HK-2 (cell line): Measurements from ENCODE around the gene SPAG17.

Source experiments
- DNase-seq: peaks from one replicate; pipeline ENCODE4 v3.0.0-alpha.2; 2018; ENCODE audit not compliant: unreplicated experiment

SPAG17 gene

DNA sequence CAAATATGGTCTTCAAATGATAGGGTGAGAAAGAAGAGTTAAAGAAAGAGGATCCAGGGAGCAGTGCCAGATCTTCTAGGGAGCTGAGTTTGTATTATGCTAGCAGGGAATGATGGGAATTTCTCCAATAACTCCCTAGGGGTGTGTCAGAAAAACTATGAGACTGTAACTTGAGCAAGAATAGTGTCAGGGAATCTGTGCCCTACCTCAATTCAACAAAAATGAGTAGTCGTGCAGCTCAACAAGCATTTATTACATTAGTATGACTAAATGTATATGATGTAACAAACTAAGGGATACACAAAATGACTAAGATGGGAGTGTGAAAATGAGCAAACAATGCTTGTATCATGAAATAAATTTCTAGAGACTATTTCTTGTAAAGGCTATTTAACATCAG is 24.2 kb downstream of the SPAG17 start:
- no peak for DNase-seq

DNA sequence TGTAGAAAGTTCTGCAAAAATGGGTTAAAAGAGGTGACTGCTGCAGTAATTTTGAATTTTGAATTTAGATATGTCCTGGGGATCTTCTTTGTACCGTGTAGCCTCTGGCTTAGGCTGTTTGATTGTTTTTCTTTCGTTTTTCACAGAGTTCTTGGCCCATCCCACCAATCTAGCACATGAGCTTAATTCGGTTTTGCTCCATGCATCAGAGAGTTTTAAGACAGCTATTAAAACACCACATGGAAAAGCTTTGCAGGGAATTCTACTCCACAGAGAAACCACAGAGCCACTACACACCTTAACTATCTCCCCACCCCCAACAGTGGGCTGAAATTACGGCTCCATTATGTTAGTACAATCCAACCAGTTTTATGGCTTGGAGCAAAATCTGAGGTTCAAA is 25.5 kb downstream of the SPAG17 start:
- peak; percentile 5 for DNase-seq

DNA sequence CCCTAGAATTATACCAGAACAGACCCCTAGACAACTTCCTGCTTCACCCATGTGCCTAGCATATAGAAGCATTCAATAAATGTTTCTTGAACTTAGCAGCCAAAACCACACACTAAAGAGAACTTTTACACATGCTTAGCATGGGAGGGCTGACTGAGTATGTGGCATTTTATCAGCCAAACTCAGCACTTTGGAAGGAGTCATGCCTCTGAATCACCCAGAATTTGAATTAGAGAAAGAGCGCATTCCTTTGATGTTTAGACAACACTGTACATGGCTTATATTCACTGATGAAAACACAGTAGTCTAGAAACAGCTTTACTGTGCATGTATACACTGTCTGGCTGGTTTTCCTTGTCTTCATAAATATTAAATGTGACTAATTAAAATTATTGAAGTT is 26.1 kb downstream of the SPAG17 start:
- DNase-seq: peak; percentile 16

DNA sequence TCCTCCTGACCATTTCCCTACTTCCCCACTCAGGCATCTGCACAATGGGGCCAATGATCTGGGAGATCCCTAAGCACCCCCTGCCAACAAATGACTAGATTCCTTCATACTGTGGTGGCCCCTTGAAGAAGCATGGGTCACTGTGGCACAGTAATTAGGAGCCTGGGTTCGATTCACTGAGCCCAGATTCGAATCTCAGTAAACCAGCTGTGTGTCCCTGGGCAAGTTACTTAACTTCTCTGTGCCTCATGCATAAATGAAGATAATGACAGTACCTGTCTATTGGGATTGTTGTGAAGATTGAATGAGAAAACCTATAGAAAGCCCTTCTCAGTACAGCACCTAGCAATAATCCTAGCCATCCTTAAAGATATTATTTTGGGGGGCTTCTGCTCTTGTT is 27.5 kb downstream of the SPAG17 start:
- DNase-seq: no peak

DNA sequence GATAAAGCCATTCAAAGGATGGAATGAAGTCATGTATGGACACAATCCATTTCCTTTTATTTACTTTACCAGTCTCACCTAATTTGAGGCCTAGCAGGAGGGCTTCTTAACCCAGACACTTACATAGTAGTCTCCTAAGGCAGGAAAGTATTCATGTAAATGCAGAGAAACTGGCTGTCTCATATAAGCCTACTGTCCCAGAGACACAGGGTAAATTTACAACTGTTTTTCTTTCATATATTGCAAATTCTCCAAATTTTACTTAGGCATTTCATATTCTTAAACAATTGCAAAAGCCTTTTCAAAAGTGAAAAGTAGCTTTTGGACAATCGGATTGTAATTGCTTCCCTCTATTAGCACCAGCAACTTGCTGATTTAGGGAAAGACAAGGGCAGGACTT is 29.9 kb downstream of the SPAG17 start:
- no peak for DNase-seq

DNA sequence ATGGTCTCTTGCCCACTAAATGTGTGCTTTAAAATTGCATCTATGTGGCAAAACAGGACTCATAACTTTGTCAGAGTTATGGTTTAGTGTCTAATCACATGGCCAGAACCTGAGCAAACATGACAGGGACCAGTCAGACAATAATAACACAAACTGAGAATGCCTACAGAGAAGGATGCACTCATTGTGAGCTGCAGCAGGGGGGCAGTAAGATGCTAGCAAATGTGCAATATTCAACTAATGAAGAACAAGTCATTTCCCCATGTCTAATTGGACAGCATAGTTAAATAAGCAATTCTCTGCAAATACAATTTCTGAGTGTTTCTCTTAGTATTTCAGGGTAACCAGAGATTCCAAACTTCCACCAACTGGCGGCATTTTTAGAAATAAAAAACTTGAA is 30.8 kb downstream of the SPAG17 start:
- no peak for DNase-seq

DNA sequence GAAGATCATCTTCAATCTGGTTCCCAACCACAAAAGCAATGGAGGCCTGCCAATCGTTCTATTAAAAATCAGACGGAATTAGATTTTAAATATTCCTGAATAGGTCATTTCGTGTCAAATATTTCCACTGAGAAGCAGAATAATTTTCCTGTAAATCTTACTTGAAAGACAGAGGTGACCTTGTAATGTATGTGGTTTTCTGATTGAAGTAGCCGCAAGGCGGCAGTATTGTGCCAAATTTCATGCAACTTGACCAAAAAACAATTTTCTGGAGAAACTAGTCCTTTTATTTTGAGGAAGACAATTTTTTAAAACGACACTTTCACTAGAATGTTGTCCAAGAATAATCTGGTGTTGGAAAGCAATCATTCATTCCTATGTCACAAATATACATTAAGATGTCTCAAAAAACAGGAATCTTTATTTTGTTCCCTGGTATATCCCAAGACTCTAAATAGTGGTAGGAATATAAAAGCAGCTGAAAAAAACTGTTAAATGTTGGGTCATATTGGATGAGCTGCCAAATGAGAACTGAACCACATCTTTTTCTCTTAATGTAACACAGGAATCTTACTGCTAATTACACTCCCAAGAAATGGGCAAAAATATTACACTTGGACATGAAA is 33.6 kb downstream of the SPAG17 start:
- peak; percentile 42 for DNase-seq

DNA sequence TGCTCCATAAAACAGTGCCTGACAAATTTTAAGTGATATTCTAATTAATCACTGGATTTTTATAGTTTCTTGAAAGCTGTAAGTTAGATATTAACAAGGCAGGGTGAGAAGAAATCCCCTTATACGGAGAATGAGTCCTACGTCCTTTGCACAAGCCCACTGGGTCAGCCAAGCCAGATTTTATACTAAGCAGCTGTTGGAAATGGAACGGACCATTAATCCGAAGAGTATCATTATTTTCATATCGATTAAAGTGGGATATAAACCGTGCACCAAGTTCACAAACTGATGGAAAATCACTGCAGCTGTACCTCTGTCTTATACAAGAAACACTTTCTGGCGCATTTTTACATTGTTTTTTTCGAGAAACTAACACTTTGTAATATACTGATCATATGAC is 35.2 kb downstream of the SPAG17 start:
- DNase-seq: no peak

DNA sequence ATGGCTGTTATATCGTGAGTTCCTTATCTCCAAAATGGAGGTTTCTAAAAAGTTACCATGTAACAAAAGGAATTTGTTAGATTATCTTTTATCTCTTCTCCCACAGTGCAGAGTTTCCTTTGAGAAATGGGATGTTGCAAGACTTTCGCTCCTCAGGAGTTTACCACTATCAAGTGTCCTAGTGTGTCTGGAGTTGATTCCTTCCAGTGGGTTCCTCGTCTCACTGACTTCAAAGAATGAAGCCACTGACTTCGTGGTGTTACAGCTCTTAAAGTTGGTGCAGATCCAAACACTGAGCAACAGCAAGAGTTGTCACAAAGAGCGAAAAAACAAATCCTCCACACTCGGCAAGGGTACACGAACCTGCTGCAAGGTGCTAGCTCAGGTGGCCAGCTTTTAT is 37.0 kb downstream of the SPAG17 start:
- no peak for DNase-seq

DNA sequence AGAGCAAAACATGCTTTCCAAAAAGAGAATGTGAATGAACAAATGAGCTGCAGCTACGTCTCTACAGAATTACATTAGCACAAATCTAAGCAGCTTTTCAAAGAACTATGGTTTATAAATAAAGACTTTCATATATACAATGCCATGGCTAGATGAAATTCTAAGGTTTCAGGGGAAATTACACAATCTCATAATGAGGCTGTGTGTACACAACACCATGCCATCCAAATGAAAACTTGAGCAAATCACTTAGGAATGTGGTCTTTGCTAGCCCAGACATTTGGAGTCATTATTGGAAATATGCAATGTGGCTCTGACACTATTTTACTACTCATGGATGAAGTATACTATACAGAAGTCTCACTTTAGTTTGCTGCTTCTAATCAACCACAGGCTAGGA is 37.5 kb downstream of the SPAG17 start:
- DNase-seq: no peak

DNA sequence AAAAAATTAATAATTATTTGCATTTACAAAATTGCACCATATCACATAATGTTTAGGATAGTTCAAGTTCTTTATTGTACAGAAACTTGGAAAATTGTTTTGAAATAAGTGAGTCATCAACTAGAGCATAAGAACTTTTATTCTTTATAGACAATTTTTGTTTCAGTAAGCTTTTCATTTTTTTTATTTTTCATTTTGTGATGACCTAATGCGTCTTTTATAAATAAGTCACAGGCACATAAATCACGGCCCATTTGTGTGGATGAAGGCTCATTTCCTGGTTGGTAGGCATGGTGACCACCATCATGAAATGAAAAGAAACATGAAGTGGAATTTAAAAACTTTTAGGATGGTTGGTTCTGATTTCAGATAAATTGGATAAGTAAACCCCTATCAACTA is 39.3 kb downstream of the SPAG17 start:
- no peak for DNase-seq

DNA sequence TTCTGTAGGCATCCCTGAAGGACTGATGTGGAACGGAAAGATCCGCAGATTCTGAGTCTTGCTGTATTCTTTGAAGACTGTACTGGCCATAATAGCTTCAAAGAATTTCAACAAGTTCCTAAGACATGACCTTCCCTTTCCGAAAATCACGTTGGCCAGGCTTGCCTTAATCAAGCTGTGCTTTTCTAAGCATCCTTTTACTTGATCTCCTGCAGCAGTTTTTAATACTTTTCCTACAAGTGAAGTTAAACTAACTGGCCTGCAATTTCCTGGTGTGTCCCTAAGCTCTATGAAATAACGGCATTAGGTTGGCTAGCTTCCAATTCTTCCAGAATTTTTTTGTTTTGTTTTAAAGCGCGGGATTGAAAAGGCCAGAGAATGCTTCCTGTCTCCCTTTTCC is 40.3 kb downstream of the SPAG17 start:
- DNase-seq: no peak

DNA sequence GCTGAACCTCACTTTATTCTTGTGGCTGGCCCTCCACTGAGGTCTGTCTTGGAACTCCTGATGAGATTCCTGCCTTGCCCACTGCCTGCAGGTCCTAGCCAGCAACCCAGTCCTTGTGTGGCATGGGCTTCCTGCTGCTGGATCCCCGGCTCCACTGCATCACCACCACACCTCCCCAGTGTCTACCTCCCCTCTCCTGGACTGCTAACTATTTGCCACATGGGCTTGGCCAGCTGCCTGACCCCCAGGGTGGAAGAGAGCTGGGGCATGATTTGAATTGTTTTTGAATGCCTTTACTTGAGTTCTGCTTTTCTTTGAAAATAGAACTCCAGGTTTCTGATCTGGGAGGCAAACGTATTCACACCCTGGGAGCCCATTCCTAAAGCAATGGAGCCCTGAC is 41.2 kb downstream of the SPAG17 start:
- DNase-seq: no peak

DNA sequence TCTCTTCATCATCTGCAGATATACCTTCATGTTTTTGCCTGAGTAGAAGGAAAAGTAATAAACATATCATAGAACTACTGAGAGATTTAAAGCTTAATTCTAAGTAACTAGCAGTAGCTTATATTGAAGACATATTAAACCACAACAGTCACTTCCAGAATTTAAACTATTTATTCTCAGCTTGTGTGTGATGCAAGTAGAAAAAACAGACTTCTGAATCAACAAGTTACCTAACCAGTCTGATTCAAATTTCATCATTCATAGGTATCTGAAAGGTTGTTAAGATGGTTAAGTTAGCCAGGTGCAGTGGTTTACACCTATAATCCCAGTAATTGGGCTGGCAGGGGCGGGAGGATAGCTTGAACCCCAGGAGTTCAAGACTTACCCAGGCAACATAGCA is 41.9 kb downstream of the SPAG17 start:
- no peak for DNase-seq

DNA sequence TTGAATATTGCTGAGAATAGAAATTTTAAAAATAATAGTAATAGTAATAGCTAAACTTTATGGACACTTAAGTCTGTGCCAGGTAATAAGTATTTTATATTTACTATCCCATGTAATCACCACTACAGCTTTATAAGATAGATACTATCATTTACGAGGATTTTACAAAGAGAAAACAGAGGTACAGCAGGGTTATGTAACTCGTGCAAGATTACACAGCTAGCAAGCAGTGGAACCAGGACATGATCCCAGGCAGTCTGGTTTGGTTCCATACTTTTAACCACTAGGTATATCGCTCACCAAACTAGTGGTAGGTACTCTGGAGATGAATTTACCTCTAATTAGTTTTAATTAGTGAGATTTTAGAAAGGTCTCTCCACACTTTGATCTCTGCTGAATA is 42.5 kb downstream of the SPAG17 start:
- no peak for DNase-seq

DNA sequence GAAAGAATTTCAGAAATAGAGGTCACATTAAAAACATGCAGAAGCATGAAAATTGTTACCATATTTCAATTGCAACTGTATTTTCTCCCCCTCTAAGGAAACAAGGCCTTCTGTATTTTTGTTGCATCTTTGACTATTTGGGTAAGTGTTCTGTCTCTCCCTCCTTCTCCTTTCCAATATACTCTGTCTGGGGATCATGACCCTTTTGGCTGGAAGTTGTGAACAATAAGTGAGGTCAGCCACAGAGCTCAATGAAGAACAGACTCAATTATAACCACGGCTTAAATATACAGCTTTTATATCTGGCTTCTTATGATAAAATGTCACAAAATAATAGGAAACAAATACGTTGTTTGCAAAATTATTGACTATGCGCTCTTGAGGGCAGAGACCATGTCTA is 47.1 kb downstream of the SPAG17 start:
- no peak for DNase-seq

DNA sequence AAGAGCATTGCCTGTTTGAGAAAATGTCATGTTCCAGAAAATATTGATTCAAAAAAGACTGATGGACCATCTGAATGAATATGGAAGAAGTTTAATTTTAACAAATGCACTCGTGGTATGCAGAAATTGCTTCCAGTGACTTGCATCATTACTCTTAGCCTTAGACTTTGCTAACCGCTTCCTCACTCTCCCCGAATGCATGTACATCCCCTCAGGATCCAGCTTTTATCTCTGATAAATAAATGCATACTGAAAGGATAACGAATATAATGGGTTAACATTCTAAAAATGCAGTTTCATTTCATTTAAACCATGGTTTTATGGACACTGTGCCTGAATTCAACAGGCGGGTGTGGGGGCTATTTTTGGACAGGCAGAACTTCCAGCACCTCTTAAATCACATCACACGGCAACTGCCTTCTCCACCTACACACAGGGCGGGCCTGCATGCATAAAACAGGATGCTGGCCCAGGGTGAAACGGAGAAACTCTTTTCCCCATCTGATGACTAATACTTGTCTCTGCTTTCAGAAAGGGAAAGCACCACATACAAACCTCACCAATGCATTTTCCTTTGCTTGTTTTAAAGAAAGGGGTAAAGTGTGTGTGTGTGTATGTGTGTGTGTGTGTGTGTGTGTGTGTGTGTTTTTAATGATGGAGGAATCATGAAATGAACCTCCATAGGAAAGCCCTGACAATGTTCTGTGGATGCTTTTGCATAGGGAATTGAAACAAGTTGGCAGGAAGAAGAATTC is 48.7 kb downstream of the SPAG17 start:
- peak; percentile 13 for DNase-seq

DNA sequence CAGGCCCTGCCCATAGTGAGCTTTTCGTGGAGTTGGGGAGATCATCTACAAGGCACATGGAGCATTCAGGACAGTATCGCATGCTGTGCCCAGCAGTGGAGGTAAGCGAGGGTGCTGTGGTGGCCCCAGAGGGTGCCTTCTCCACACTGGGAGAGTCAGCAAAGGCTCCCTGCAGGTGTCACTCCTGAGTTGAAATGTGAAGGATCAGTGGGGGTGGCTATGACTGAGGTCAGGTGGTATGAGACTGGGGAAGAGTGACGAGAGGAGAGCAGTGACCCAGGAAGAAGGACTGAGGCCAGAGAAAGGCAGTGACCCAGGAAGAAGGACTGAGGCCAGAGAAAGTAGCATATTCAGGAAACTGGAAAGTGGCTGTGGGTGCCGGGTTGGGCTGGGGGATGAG is 53.0 kb downstream of the SPAG17 start:
- peak; percentile 23 for DNase-seq

DNA sequence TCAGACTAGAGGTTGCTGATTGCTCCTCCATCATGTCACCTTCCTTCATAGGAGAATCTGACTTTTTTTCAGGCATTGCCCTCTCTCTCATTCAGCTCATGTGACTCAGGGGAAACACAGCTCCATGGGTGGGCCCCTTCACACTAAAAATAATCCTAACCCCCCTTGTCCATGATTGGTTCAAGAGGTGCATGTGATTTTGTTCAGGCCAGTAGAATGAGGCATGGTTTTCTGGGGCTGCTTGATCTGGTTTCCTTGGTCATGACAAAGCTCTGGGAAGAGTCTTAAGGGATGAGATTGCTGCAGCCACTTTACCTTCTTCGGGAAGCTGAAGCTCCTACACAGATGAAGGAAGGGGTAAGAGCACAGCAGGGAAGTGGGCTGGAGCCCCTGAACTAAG is 56.3 kb downstream of the SPAG17 start:
- no peak for DNase-seq

DNA sequence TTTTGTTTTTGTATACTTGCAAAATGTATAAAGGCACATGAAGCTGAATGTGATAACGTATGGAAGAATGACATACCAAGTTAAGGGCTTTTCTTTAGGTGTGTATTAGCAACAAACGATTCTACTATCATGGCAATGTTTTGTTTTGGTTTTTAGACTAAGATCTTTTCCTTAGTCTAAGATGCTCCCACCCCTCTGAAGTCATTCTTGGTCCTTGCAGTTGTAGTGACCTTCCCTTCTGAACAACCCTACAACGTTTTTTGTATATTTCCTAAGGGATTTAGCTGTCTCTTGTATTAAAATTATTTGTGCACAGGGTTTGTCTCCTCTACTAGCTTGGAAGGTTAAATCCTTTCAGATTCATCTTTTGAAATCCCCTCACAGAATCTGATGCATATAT is 61.0 kb downstream of the SPAG17 start:
- no peak for DNase-seq

DNA sequence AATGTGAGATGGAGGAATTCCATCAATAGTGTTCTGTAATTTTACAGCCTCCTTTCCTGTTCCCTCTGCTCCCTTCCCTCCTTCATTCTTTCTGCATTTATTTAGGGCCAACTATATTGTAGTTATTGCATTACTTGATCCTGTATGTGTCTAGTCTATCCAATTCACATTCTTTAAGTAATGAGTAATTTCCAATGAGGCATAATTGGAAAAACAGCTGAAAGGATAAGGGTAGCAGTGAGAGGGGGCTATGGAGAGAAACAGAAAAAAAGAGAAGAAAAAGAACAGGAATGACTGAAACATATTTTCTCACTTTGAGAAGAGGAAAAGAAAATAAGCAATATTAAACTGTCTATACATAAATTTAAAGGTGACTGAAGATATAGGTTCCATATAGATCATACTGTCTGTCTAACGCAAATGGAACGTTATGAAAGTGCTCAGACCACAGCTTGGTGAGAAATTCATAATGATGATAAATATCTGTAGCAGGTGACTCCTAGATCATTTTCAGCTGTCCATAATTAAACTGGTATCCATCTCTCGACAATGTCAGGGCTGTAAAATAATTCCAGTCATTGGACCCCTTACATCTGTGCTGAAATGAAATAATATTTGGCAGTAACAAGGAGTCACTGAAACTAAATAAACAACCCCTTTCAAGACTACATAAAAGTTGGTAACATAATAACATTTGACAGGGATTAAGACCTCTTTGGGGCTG is 61.8 kb downstream of the SPAG17 start:
- no peak for DNase-seq

DNA sequence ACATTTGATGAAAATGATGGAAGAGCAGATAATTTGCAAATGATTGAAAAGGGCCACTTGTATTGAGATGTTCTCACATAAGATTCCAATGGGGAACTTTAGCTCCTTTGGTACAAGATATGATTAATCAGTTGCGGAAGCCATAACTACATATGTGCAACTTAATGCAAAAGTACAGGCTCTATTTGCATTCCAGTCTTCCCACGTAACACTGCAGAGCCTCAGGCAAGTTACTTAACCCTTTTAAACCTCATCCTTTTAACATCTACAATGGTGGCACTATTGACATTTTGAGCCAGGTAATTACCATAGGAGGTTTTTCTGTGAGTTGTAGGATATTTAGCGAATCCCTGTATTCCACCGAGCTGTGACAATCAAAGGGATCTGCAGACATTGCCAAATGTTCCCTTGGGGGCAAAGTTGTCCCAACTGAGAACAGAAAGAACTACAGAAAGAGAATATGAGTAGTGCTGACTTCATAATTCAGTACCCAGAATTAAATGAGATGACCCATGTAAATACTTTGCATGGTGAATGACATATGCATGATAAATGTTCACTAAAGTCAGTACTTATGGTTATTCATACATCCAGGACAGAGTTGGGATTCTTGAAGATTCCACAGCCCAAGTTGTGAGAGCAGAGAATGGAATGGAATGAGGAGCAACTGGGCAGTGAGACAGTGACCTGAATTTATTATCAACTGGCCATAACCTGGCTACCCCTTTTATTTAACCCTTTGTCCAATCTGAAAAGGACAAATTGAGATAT is 62.6 kb downstream of the SPAG17 start:
- DNase-seq: no peak
